HG03097 (cell line): ENCODE results near the gene FAM89B.
"Not testable (repeated sequence)": the region's sequence is repeated elsewhere in the genome, so short reads cannot be mapped to it uniquely, and the experiment has no call there.

Source experiments
- ATAC-seq: cut with Tn5 transposase; IDR thresholded peaks from one replicate; pipeline ENCODE4 v1.9.1; 2021; ENCODE audit not compliant: unreplicated experiment, low FRiP score

Gene FAM89B

GRCh38 chr11:65572356-65573051, at the start of gene FAM89B:
Gene FAM89B, plus strand, starts transcription at chr11:65572538. Its CDS starts 132 bp downstream, at chr11:65572670.
- ATAC-seq, result no peak

- not testable (repeated sequence) for ATAC-seq
Observed at GRCh38 chr11:65522718-65523630, 49.4 kb upstream of the FAM89B start.

GRCh38 chr11:65523631-65523968, 48.7 kb upstream of the FAM89B start:
- not testable (repeated sequence) for ATAC-seq

- no peak for ATAC-seq
Observed at GRCh38 chr11:65524014-65524740, 48.2 kb upstream of the FAM89B start.

GRCh38 chr11:65524741-65525545, 47.4 kb upstream of the FAM89B start, which contains the start of gene SCYL1:
Gene SCYL1, plus strand, starts transcription at chr11:65525083. Its CDS starts 71 bp downstream, at chr11:65525154.
- peak; percentile 35 for ATAC-seq

GRCh38 chr11:65525546-65526480, 46.5 kb upstream of the FAM89B start:
- ATAC-seq, result no peak

GRCh38 chr11:65526744-65527143, 45.6 kb upstream of the FAM89B start:
- no peak for ATAC-seq

GRCh38 chr11:65528819-65529350, 43.5 kb upstream of the FAM89B start:
- ATAC-seq, result no peak

GRCh38 chr11:65529475-65530156, 42.7 kb upstream of the FAM89B start:
- ATAC-seq, result no peak

GRCh38 chr11:65530157-65530496, 42.2 kb upstream of the FAM89B start:
- ATAC-seq, result no peak

GRCh38 chr11:65532388-65533064, 39.8 kb upstream of the FAM89B start:
- ATAC-seq, result no peak

- no peak for ATAC-seq
Observed at GRCh38 chr11:65535102-65535501, 37.2 kb upstream of the FAM89B start.

GRCh38 chr11:65536412-65537295, 35.7 kb upstream of the FAM89B start:
- no peak for ATAC-seq

GRCh38 chr11:65537296-65537597, 35.1 kb upstream of the FAM89B start:
- ATAC-seq, result no peak

GRCh38 chr11:65537620-65538231, 34.6 kb upstream of the FAM89B start:
- no peak for ATAC-seq

GRCh38 chr11:65538232-65538914, 34.0 kb upstream of the FAM89B start:
- ATAC-seq, result no peak
